Panc1 (cell line): ENCODE results near the gene PABPN1L. TPM values are rescaled to one million over a fixed set of nuclear protein-coding genes. Genes with fewer than 3 reads are reported as not detected.

Experiments used
- ATAC-seq: fragments of 200-7000 bp; cut with Tn5 transposase; 2 replicates; pipeline ENCODE4 v1.9.1; 2020; ENCODE audit warnings: mild to moderate bottlenecking, moderate library complexity
- BruUV-seq: library from RNA; stranded (reverse); fragments of 400-500 nt; replicated peaks from 2 replicates; lab custom pipeline; 2021; lab: Mats Ljungman, UMichigan
- CTCF ChIA-PET: fragments of 300-600 bp; sonication (Branson Sonifier 250); formaldehyde crosslinking; loops from one replicate; lab custom pipeline; 2022; ENCODE audit warnings: antibody characterized with exemption; lab: Charles Lee
- POLR2A ChIA-PET: fragments of 300-600 bp; sonication (Branson Sonifier 250); formaldehyde crosslinking; loops from one replicate; lab custom pipeline; 2022; ENCODE audit warnings: antibody characterized with exemption; lab: Charles Lee
- DNase-seq: peaks from one replicate; pipeline ENCODE4 v3.0.0-alpha.2; 2010; ENCODE audit warnings: low read depth, low spot score
- H3K27ac ChIP-seq: 2 replicates; pipeline ENCODE4 v1.5.1; 2011; ENCODE audit warnings: mild to moderate bottlenecking, low read length, inconsistent platforms
- H3K27me3 ChIP-seq: fragments of 200-500 bp; sonication (Bioruptor generic); 2 replicates; pipeline ENCODE4 v1.6.0; 2014; ENCODE audit warnings: low read length, inconsistent platforms; ENCODE audit not compliant: control insufficient read depth, insufficient read depth
- H3K36me3 ChIP-seq: fragments of 200-500 bp; sonication (Bioruptor generic); 2 replicates; pipeline ENCODE4 v1.5.1; 2014; ENCODE audit warnings: inconsistent platforms, mild to moderate bottlenecking, low read length, moderate library complexity; ENCODE audit not compliant: control insufficient read depth, insufficient read depth
- H3K4me1 ChIP-seq: 2 replicates; pipeline ENCODE4 v1.5.1; 2011; ENCODE audit warnings: inconsistent platforms, mild to moderate bottlenecking, low read length, moderate library complexity; ENCODE audit not compliant: control insufficient read depth, insufficient read depth
- H3K4me3 ChIP-seq, 2 experiments: 2 replicates each; pipeline ENCODE4 v1.5.1; 2011 to 2012; ENCODE audit warnings: low read depth in 2 of 2, low read length in 2 of 2, mild to moderate bottlenecking in 2 of 2, inconsistent platforms in 1 of 2, moderate library complexity in 1 of 2
- H3K9me3 ChIP-seq: fragments of 200-500 bp; sonication (Bioruptor generic); 2 replicates; pipeline ENCODE4 v1.5.1; 2014; ENCODE audit warnings: low read depth, mild to moderate bottlenecking, inconsistent platforms, low read length, moderate library complexity; ENCODE audit not compliant: control insufficient read depth, insufficient read depth
- POLR2AphosphoS5 ChIP-seq: IDR thresholded peaks from 2 replicates; pipeline ENCODE4 v1.6.1; 2012; ENCODE audit warnings: mild to moderate bottlenecking, low read depth, low read length, moderate library complexity
- SIN3A ChIP-seq: IDR thresholded peaks from 2 replicates; pipeline ENCODE4 v1.6.1; 2012; ENCODE audit warnings: low read depth, mild to moderate bottlenecking, low read length, moderate library complexity, borderline replicate concordance; ENCODE audit not compliant: insufficient read depth
- TCF7L2 ChIP-seq: IDR thresholded peaks from 2 replicates; pipeline ENCODE4 v1.6.1; 2011; ENCODE audit warnings: mild to moderate bottlenecking, low read depth, low read length, inconsistent platforms
- in situ Hi-C: cut with HindIII; loops from 2 replicates; pipeline ENCODE4 v1.10.0; 2016; ENCODE audit warnings: low sequenced_read_pairs, low pct_unique_long_range_greater_than_20kb
- intact Hi-C: fragments of 100-400 bp; cut with micrococcal nuclease; formaldehyde crosslinking; loops from one replicate; pipeline ENCODE4 v1.10.0; 2022; ENCODE audit not compliant: unreplicated experiment
- total RNA-seq: library from RNA; stranded (reverse); gene quantifications from one replicate; pipeline ENCODE4 v1.2.1, GENCODE V29; 2021; ENCODE audit not compliant: unreplicated experiment
- TF ChIP-seq, protein P1 (sequence below): fragments of 450-650 bp; IDR thresholded peaks from 2 replicates; pipeline ENCODE4 v1.5.1; 2017; ENCODE audit warnings: mild to moderate bottlenecking
- TF ChIP-seq, protein P2 (sequence below), 2 experiments: IDR thresholded peaks; 2 replicates each; pipeline ENCODE4 v1.6.1; 2011 to 2012; ENCODE audit warnings: low read depth in 2 of 2, control low read depth in 1 of 2, low read length in 1 of 2, mild to moderate bottlenecking in 1 of 2, moderate library complexity in 1 of 2; ENCODE audit not compliant: insufficient read depth in 1 of 2

The PABPN1L gene
- total RNA-seq, 1 experiment from 2014 or later, result not detected

DNA sequence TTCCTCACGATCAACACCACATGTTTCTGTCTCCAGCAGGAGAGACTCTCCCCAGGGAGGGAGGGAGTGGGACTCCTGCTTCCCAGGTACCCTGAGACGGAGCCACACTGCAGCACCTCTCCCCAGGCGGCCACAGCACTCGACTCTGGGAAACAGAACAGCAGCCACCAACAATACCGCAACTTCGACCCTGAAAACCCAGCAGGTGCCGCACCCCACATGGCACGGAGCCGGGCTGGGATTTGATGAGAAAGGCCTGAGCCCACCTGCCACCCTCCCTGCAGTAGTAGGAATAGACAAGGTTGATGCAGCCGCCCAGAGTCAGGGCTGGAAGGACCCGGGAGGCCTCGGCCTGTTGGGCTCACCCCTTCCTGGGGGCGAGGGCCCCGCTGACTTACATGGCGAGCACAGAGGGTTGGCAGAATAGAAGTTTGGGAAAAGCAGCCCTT, 24.1 kb downstream of the PABPN1L start:
- intact Hi-C loops, result no loop called here
- Histone ChIP-seq H3K27ac (no peak overlapping the region), H3K36me3 (no peaks in the 10 kb centered on the region; the same call in 1 of the 2 replicates), H3K4me1 (no peaks in the 10 kb centered on the region), H3K27me3 (no peaks in the 10 kb centered on the region), H3K4me3 (no peak overlapping the region), H3K9me3 (no peaks in the 10 kb centered on the region)
- TF ChIP-seq TCF7L2 (no peak), POLR2AphosphoS5 (no peak), SIN3A (no peak)
- TF ChIP-seq, protein P1, sequence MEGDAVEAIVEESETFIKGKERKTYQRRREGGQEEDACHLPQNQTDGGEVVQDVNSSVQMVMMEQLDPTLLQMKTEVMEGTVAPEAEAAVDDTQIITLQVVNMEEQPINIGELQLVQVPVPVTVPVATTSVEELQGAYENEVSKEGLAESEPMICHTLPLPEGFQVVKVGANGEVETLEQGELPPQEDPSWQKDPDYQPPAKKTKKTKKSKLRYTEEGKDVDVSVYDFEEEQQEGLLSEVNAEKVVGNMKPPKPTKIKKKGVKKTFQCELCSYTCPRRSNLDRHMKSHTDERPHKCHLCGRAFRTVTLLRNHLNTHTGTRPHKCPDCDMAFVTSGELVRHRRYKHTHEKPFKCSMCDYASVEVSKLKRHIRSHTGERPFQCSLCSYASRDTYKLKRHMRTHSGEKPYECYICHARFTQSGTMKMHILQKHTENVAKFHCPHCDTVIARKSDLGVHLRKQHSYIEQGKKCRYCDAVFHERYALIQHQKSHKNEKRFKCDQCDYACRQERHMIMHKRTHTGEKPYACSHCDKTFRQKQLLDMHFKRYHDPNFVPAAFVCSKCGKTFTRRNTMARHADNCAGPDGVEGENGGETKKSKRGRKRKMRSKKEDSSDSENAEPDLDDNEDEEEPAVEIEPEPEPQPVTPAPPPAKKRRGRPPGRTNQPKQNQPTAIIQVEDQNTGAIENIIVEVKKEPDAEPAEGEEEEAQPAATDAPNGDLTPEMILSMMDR, result no peak
- TF ChIP-seq, protein P2, sequence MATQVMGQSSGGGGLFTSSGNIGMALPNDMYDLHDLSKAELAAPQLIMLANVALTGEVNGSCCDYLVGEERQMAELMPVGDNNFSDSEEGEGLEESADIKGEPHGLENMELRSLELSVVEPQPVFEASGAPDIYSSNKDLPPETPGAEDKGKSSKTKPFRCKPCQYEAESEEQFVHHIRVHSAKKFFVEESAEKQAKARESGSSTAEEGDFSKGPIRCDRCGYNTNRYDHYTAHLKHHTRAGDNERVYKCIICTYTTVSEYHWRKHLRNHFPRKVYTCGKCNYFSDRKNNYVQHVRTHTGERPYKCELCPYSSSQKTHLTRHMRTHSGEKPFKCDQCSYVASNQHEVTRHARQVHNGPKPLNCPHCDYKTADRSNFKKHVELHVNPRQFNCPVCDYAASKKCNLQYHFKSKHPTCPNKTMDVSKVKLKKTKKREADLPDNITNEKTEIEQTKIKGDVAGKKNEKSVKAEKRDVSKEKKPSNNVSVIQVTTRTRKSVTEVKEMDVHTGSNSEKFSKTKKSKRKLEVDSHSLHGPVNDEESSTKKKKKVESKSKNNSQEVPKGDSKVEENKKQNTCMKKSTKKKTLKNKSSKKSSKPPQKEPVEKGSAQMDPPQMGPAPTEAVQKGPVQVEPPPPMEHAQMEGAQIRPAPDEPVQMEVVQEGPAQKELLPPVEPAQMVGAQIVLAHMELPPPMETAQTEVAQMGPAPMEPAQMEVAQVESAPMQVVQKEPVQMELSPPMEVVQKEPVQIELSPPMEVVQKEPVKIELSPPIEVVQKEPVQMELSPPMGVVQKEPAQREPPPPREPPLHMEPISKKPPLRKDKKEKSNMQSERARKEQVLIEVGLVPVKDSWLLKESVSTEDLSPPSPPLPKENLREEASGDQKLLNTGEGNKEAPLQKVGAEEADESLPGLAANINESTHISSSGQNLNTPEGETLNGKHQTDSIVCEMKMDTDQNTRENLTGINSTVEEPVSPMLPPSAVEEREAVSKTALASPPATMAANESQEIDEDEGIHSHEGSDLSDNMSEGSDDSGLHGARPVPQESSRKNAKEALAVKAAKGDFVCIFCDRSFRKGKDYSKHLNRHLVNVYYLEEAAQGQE (IDR thresholded peaks at IDR 0.05; ENCODE audit: insufficient read depth in 1 of 2, low read depth in 2 of 2, low read length in 1 of 2), result no peak
- DNase-seq (no peak), ATAC-seq (no peak)
- no TSS peak for BruUV-seq
- in situ Hi-C loops, result no loop called here
- POLR2A ChIA-PET, result no interaction called here
- CTCF ChIA-PET, result no interaction called here

DNA sequence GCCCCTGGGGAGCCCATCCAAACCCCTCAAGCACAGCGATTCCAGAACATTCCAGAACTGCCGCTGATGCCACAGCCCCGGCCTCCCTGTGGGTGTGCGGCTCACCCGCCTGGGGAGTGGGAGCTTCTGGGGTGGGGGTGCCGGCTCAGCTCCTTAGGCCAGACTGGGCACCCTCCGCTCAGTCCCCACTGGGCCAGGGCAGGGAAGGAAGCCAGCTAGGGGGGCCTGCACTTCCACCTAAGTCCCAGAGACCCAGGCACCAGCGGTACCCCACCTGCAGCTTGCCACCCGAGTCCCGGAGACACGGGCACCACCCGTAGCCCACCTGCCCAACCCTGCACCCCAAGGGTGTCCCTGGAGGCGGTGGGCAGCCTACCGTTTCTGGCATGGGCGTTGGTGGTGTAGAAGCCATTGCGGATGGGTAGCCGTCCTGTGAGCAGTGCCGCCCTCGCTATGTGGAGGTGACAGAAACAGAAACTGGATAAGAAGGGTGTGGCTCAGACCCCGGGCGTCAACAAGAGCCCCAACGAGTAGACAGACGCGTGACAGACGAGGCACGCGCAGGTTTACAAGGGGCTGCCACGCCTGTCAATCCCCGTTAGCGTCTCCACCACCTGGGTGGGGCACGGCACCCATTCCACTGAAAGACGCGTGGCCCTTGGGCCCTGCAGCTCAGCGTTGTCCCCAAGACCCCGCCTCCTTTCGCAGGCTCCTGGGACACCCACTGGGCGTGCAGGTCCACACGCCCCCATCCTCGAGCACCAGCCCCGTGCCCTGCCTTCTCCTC, 24.7 kb downstream of the PABPN1L start:
- CTCF ChIA-PET, result no interaction called here
- TF ChIP-seq, protein P2 (IDR thresholded peaks at IDR 0.05; ENCODE audit: insufficient read depth in 1 of 2, low read depth in 2 of 2, low read length in 1 of 2), result no peak
- no peak for TF ChIP-seq SIN3A
- TF ChIP-seq, protein P1, result no peak
- no peak for TF ChIP-seq POLR2AphosphoS5
- TF ChIP-seq TCF7L2, result no peak

More for the DNA sequence above, 24.7 kb downstream of the PABPN1L start:
- Histone ChIP-seq H3K4me3 (no peak overlapping the region), H3K27ac (no peak overlapping the region), H3K4me1 (no peaks in the 10 kb centered on the region), H3K36me3 (no peaks in the 10 kb centered on the region; the same call in 1 of the 2 replicates), H3K9me3 (no peaks in the 10 kb centered on the region), H3K27me3 (no peaks in the 10 kb centered on the region)
- intact Hi-C loops (no loop called here), in situ Hi-C loops (no loop called here)
- no TSS peak for BruUV-seq
- ATAC-seq, result no peak
- POLR2A ChIA-PET, result no interaction called here
- no peak for DNase-seq
